Vagina (tissue), 2 donors: Measurements from ENCODE around the gene ROCK2.

ENCODE experiments used
- CTCF ChIP-seq, 3 experiments: fragments of 450-650 bp in 2 of 3; fragments of 200-600 bp in 1 of 3; sonication (generic) in 1 of 3; IDR thresholded peaks; one replicate each; pipeline ENCODE4 v1.5.1; 2017 to 2019; ENCODE audit warnings: antibody characterized with exemption in 3 of 3, mild to moderate bottlenecking in 2 of 3, moderate library complexity in 2 of 3
- POLR2A ChIP-seq, 2 donors: fragments of 450-650 bp; IDR thresholded peaks; one replicate each; pipeline ENCODE4 v1.6.1; 2017; ENCODE audit warnings: antibody characterized with exemption in 2 of 2, mild to moderate bottlenecking in 2 of 2, moderate library complexity in 2 of 2

DNA sequence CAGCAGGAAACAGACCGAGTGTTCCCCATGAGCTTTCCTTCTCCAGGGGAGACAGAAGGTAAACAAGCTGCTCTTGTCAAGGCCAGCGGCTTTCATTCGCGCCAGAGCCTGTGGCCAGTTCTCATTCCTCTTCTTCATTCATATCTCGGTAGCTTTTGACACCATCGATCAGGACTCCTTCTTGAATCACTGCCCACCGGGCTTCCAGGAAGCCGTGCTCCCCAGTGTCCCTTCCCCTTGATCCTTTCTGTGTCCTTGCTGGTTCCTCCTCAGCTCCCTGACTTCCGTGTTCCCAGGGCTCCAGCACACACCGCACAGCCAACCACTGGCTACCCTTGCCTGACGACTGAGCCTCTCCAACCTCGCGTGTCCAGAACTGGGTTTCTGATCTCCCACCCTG, 175.1 kb downstream of the ROCK2 start:
- TF ChIP-seq CTCF (IDR thresholded peaks at IDR 0.05) (no peak), POLR2A (IDR thresholded peaks at IDR 0.05) (no peak)
